IPS-15b (cell line): ENCODE measurements around the gene PDE5A.
"Not testable (repeated sequence)": the region's sequence is repeated elsewhere in the genome, so short reads cannot be mapped to it uniquely, and the experiment has no call there.

ENCODE experiments used
- H3K27me3 ChIP-seq: one replicate; pipeline ENCODE4 v1.6.1; 2013; ENCODE audit warnings: low read length; ENCODE audit not compliant: control insufficient read depth, insufficient read depth
- H3K36me3 ChIP-seq: one replicate; pipeline ENCODE4 v1.6.1; 2013; ENCODE audit warnings: low read length; ENCODE audit not compliant: control insufficient read depth, insufficient read depth
- H3K4me1 ChIP-seq: one replicate; pipeline ENCODE4 v1.6.1; 2013; ENCODE audit warnings: mild to moderate bottlenecking, low read length; ENCODE audit not compliant: control insufficient read depth, insufficient read depth
- H3K4me3 ChIP-seq: one replicate; pipeline ENCODE4 v1.5.1; 2013; ENCODE audit warnings: low read depth, low read length
- H3K9ac ChIP-seq: one replicate; pipeline ENCODE4 v1.6.1; 2013; ENCODE audit warnings: low read depth, mild to moderate bottlenecking, low read length
- H3K9me3 ChIP-seq: one replicate; pipeline ENCODE4 v1.6.1; 2013; ENCODE audit warnings: mild to moderate bottlenecking, low read length; ENCODE audit not compliant: control insufficient read depth, insufficient read depth

The PDE5A gene

GRCh38 chr4:119662612-119663011 is 34.0 kb upstream of the PDE5A start:
- H3K4me1 ChIP-seq, H3K27me3 ChIP-seq, H3K9me3 ChIP-seq, H3K9ac ChIP-seq, H3K4me3 ChIP-seq, H3K36me3 ChIP-seq: not testable (repeated sequence)

GRCh38 chr4:119661231-119661630 is 32.6 kb upstream of the PDE5A start:
- H3K4me1 ChIP-seq, result no peaks in the 10 kb centered on the region
- no peak overlapping the region for H3K9ac ChIP-seq
- H3K36me3 ChIP-seq, result no peaks in the 10 kb centered on the region
- H3K9me3 ChIP-seq, result no peaks in the 10 kb centered on the region
- no peaks in the 10 kb centered on the region for H3K27me3 ChIP-seq
- no peak overlapping the region for H3K4me3 ChIP-seq

- no peaks in the 10 kb centered on the region for H3K4me1 ChIP-seq
- H3K36me3 ChIP-seq, result no peaks in the 10 kb centered on the region
- H3K9ac ChIP-seq, result no peak overlapping the region
- no peaks in the 10 kb centered on the region for H3K9me3 ChIP-seq
- H3K4me3 ChIP-seq, result no peak overlapping the region
- H3K27me3 ChIP-seq, result no peaks in the 10 kb centered on the region
These were observed 31.0 kb upstream of the PDE5A start for GRCh38 chr4:119659576-119659975.

GRCh38 chr4:119657111-119657611 is 28.6 kb upstream of the PDE5A start:
- H3K27me3 ChIP-seq, result no peaks in the 10 kb centered on the region
- H3K36me3 ChIP-seq, result no peaks in the 10 kb centered on the region
- no peak overlapping the region for H3K9ac ChIP-seq
- H3K4me1 ChIP-seq, result no peaks in the 10 kb centered on the region
- H3K9me3 ChIP-seq, result no peaks in the 10 kb centered on the region
- H3K4me3 ChIP-seq, result no peak overlapping the region

GRCh38 chr4:119656342-119656741 is 27.7 kb upstream of the PDE5A start:
- Histone ChIP-seq H3K9me3 (no peaks in the 10 kb centered on the region), H3K4me3 (no peak overlapping the region), H3K27me3 (no peaks in the 10 kb centered on the region), H3K9ac (no peak overlapping the region), H3K4me1 (no peaks in the 10 kb centered on the region), H3K36me3 (no peaks in the 10 kb centered on the region)

GRCh38 chr4:119655111-119655837 is 26.7 kb upstream of the PDE5A start:
- Histone ChIP-seq H3K9me3 (no peaks in the 10 kb centered on the region), H3K27me3 (no peaks in the 10 kb centered on the region), H3K9ac (no peak overlapping the region), H3K36me3 (no peaks in the 10 kb centered on the region), H3K4me1 (no peaks in the 10 kb centered on the region), H3K4me3 (no peak overlapping the region)

DNA sequence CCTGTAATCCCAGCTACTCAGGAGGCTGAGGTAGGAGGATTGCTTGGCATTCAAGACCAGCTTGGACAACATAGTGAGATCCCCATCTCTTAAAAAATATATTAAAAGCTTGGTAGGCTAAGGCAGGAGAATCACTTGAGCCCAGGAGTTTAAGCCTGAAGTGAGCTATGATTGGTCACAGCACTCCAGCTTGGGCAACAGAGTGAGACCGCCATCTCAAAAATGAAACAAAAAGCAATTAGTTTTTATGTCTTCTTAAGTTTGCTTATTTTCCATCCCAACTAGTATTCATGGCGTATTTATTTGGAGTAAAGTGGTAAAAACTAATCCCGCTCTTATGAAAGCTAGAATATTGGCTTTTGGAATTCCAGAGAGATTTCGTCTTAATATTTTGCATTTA is 25.4 kb upstream of the PDE5A start:
- no peaks in the 10 kb centered on the region for H3K36me3 ChIP-seq
- no peak overlapping the region for H3K4me3 ChIP-seq
- H3K9ac ChIP-seq, result no peak overlapping the region
- no peaks in the 10 kb centered on the region for H3K27me3 ChIP-seq
- H3K9me3 ChIP-seq, result no peaks in the 10 kb centered on the region
- H3K4me1 ChIP-seq, result no peaks in the 10 kb centered on the region

- H3K36me3 ChIP-seq, result no peaks in the 10 kb centered on the region
- H3K27me3 ChIP-seq, result no peaks in the 10 kb centered on the region
- no peaks in the 10 kb centered on the region for H3K9me3 ChIP-seq
- H3K9ac ChIP-seq, result no peak overlapping the region
- no peaks in the 10 kb centered on the region for H3K4me1 ChIP-seq
- H3K4me3 ChIP-seq, result no peak overlapping the region
These were observed 24.4 kb upstream of the PDE5A start for GRCh38 chr4:119652998-119653397.

- Histone ChIP-seq H3K27me3 (no peaks in the 10 kb centered on the region), H3K9ac (no peak overlapping the region), H3K9me3 (no peaks in the 10 kb centered on the region), H3K4me3 (no peak overlapping the region), H3K4me1 (no peaks in the 10 kb centered on the region), H3K36me3 (no peaks in the 10 kb centered on the region)
These were observed 19.8 kb upstream of the PDE5A start for GRCh38 chr4:119648398-119648797.

- Histone ChIP-seq H3K27me3 (no peaks in the 10 kb centered on the region), H3K4me3 (no peak overlapping the region), H3K36me3 (no peaks in the 10 kb centered on the region), H3K9me3 (no peaks in the 10 kb centered on the region), H3K9ac (no peak overlapping the region), H3K4me1 (no peaks in the 10 kb centered on the region)
These were observed 19.0 kb upstream of the PDE5A start for GRCh38 chr4:119647558-119647957.

DNA sequence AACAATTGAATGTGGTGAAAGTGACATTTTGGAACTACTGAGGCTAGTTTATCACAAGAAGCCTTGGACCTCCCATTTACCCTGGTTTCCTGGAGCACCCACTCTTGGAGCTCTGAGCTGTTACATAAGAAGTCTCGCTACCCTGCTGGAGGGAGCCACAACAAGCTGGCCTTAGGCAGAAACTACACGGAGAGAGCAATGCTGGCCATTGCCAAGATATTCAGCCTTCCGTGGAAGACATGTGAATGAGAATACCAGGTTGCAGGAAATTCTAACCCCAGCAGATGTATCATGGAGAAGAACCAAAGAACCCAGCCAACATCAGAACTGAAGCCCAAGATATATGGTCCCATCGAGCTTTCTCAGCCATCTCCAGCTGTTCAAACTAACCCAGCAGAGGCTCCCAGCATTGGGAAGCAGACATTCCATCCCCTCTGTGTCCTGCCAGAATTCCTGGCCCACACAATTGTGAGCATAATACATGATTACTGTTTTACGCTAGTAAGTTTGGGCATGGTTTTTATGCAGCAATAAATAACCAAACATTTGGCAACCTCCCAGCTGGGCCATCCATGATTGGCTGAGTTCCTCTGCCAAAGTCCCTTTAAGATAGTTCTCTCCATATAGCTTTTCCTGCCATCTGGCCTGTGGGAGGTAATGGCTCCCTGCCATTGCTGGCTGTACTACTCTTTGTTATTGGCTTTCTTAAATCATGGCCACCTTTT is 17.9 kb upstream of the PDE5A start:
- Histone ChIP-seq H3K9ac (no peak overlapping the region), H3K4me1 (no peaks in the 10 kb centered on the region), H3K27me3 (no peaks in the 10 kb centered on the region), H3K4me3 (no peak overlapping the region), H3K36me3 (no peaks in the 10 kb centered on the region), H3K9me3 (no peaks in the 10 kb centered on the region)
